H54 (cell line): ENCODE results near the gene UBL5.

Source experiments
- DNase-seq: peaks from one replicate; pipeline ENCODE4 v3.0.0; 2011; ENCODE audit warnings: low spot score, mixed read lengths; ENCODE audit not compliant: insufficient read length
- FAIRE-seq: peaks from 3 replicates; lab custom pipeline; 2011; peaks lifted over from hg19 to GRCh38; lab: Jason Lieb, UNC
- POLR2A ChIP-seq: IDR thresholded peaks from 2 replicates; pipeline ENCODE4 v1.6.1; 2011; ENCODE audit warnings: low read depth, mild to moderate bottlenecking, low read length

UBL5 gene

GRCh38 chr19:9856609-9857008, 28.9 kb downstream of the UBL5 start:
- TF ChIP-seq POLR2A: no peak
- no peak for FAIRE-seq
- DNase-seq: no peak

- DNase-seq (no peak), FAIRE-seq (no peak)
- TF ChIP-seq POLR2A: no peak
These were observed 29.5 kb downstream of the UBL5 start for GRCh38 chr19:9857076-9857721.

DNA sequence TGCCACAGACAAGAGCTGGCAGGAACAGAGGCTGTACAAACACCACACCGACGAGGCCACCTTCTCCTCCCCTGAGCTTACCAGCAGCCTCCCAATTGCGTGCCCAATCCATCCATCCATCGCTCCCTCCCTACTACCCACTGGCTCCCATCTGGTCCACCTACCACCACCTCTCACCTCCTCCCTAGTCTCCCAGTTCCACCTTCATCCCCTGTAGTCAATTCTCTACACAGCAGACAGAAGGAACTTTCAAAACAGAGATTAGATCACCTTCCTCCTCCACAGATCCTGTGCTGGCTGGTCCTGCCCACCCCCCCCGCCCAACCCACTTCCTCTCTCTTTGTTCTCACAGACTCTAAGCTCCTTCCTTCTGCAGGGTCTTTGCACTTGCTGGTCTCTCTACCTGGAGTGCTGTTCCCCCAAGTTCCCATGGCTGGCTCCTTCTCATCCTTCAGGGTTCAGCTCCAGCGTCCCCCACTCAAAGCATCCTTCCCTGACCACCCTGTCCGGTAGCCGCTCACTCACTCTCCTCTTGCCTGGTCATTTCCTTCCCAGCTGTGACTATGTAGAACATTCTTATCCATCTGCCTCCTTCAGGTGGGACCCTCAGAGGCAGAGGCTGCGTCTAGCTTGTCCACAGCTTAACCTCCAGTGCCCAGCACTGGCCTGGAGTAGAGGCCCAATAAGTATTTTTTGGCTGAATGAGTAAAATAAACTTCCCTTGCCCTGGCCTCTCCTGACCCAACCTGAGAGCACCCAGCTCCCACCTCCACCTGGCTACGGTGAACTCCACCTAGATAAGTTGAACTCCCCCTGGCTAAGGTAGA, 30.4 kb downstream of the UBL5 start:
- TF ChIP-seq POLR2A: no peak
- DNase-seq (no peak), FAIRE-seq (no peak)

DNA sequence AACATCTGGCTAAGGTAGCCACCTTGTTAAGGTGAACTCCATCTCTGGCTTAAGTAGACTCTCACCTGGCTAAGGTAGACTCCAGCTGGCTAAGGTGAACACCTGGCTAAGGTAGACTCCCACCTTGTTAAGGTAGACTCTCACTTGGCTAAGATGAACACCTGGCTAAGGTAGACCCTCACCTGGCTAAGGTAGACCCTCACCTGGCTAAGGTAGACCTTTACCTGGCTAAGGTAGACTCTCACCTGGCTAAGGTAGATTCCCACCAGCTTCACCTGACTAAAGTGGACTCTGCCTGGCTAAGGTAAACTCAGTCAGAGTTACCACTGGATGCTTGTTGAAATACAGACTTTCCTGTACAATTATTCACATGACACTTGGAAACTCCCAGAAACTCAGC, 31.0 kb downstream of the UBL5 start:
- FAIRE-seq (no peak), DNase-seq (no peak)
- TF ChIP-seq POLR2A: no peak

DNA sequence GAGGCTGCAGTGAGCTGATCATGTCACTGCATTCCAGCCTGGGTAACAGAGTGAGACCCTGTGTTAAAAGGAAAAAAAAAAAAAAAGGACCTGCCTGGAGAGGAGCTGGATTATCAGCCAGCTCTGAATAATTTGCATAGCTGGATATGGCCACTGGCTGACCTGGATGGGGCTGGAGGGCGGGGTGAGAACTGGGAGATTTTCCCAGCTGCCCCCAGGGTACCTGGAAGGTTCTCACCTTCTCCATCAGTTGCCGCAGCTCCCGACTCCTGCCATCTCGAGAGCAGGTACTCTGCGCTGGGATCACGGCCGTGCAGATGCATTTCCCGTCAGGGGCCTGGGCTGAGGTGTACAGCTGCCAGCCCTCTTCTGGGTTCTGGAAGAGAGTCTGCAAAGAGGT, 32.7 kb downstream of the UBL5 start:
- no peak for FAIRE-seq
- no peak for TF ChIP-seq POLR2A
- no peak for DNase-seq

GRCh38 chr19:9861503-9861902, 33.8 kb downstream of the UBL5 start:
- no peak for TF ChIP-seq POLR2A
- FAIRE-seq (no peak), DNase-seq (no peak)

GRCh38 chr19:9862938-9863337, 35.2 kb downstream of the UBL5 start:
- FAIRE-seq (no peak), DNase-seq (no peak)
- TF ChIP-seq POLR2A: no peak

GRCh38 chr19:9863759-9864158, 36.0 kb downstream of the UBL5 start:
- no peak for DNase-seq
- FAIRE-seq: no peak
- no peak for TF ChIP-seq POLR2A

DNA sequence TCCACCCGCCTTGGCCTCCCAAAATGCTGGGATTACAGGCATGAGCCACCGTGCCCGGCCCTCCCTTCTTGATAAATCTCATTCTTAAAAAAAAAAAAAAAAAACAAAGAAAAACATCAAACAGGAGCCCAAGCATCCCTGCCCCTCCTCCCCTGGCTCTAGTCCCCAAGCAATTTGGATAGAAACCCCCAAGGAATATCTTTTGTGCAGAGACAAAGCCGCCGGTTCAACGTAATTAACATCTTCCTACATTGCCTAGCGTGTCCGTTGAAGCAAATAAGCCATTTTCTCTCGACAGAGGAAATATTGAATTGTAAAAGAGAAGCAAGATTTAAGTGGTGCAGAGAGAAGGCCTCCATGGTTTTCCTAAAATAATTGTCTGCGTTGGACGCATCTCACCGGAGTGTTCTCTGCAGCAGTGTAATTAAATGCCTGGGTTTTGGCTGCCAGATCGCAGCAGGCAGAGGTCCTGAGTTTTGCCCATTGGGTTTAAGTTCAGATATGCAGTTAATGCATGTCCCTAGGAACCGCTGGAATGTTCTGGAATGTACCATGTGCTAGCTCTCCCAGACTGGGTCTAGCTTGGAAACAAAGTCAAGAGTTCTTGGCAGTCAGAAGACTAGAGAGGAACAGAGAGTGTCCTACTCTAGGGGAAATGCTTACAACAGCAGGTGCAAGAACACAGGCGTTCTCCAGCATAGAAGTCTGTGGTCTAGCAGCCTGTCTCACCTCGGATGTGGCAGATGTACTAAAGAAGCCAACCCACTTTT, 38.2 kb downstream of the UBL5 start:
- no peak for TF ChIP-seq POLR2A
- FAIRE-seq (no peak), DNase-seq (no peak)

GRCh38 chr19:9868983-9869617, 41.4 kb downstream of the UBL5 start:
- no peak for DNase-seq
- no peak for TF ChIP-seq POLR2A
- no peak for FAIRE-seq

GRCh38 chr19:9871626-9872338, 44.1 kb downstream of the UBL5 start:
- no peak for DNase-seq
- FAIRE-seq: no peak
- no peak for TF ChIP-seq POLR2A

GRCh38 chr19:9872618-9873242, 45.0 kb downstream of the UBL5 start:
- no peak for TF ChIP-seq POLR2A
- no peak for DNase-seq
- no peak for FAIRE-seq
